Subcutaneous adipose tissue (tissue), 4 donors: Measurements from ENCODE around the gene MAD2L2. TPM values are rescaled to one million over a fixed set of nuclear protein-coding genes. Genes with fewer than 3 reads are reported as not detected.

ENCODE experiments used
- total RNA-seq, 4 donors: library from RNA; depleted of rRNA; stranded (reverse); fragments of >200 nt; gene quantifications; one replicate each; pipeline ENCODE4 v1.1.0, GENCODE V29; 2016
- TF ChIP-seq, protein P1 (sequence below): fragments of 450-650 bp; IDR thresholded peaks from one replicate; pipeline ENCODE4 v1.5.1; 2016; ENCODE audit warnings: low read depth, mild to moderate bottlenecking, control low read depth, antibody characterized with exemption, moderate library complexity

MAD2L2 gene
- total RNA-seq, 4 donors from 2014 or later: 20.5 to 44.5 (median 25.8) TPM

DNA sequence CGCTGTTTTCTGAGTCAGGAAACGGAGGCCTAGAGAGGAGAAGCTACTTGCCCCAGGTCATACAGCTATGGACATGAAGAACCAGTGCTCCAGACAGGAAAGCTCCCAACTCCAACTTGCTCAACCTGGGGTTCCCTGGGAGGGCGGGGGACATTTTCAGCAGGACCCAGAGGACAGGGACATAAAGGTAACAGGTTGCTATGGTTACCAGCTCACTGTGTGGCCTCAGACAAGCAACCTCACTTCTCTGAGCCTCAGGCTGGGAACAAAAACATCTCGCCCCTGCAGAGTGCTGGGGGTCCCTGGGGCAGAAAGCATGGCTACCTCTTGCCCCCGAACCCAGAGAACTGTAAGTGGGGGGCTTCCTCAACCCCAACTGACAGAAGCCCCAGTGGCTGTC, 42.8 kb downstream of the MAD2L2 start:
- TF ChIP-seq, protein P1, sequence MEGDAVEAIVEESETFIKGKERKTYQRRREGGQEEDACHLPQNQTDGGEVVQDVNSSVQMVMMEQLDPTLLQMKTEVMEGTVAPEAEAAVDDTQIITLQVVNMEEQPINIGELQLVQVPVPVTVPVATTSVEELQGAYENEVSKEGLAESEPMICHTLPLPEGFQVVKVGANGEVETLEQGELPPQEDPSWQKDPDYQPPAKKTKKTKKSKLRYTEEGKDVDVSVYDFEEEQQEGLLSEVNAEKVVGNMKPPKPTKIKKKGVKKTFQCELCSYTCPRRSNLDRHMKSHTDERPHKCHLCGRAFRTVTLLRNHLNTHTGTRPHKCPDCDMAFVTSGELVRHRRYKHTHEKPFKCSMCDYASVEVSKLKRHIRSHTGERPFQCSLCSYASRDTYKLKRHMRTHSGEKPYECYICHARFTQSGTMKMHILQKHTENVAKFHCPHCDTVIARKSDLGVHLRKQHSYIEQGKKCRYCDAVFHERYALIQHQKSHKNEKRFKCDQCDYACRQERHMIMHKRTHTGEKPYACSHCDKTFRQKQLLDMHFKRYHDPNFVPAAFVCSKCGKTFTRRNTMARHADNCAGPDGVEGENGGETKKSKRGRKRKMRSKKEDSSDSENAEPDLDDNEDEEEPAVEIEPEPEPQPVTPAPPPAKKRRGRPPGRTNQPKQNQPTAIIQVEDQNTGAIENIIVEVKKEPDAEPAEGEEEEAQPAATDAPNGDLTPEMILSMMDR: no peak

DNA sequence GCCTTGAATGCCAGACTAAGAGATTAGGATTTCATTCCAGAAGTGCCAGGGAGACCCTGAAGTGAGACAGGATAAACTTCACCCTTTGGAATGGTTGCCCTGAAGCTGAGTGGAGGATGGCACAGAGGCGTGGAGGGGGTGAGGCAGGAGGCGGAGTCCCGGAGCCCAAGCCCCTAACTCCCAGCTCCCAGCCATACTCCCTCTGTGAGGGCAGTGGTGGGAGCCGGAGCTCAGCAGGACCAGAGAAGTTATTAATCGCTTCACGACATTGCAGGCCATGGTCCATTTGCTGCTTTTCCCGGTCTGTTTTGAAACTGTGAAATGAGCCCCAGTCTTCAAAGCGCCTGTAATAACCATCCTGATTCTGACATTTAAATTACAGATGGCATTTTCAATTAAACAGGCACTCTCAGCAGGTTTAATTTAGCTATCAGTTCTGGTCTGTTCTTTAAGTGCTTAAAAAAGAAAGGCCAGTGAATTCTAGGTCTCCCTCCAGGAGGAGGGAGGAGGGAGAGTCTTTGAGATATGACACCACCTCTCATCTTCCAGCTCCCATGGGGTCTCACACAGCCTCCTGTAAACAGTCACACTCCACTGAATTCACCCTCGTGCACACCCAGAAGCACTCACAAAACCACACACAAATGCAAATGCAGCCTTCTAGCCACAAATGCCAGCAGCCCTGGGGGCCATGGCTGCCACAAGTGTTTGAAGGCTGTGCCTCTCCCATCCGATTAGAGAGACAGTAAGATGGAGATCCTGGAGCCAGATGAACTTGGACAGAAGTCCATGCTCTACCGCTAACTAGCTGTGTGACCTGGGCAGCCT, 46.4 kb downstream of the MAD2L2 start:
- TF ChIP-seq, protein P1: no peak

DNA sequence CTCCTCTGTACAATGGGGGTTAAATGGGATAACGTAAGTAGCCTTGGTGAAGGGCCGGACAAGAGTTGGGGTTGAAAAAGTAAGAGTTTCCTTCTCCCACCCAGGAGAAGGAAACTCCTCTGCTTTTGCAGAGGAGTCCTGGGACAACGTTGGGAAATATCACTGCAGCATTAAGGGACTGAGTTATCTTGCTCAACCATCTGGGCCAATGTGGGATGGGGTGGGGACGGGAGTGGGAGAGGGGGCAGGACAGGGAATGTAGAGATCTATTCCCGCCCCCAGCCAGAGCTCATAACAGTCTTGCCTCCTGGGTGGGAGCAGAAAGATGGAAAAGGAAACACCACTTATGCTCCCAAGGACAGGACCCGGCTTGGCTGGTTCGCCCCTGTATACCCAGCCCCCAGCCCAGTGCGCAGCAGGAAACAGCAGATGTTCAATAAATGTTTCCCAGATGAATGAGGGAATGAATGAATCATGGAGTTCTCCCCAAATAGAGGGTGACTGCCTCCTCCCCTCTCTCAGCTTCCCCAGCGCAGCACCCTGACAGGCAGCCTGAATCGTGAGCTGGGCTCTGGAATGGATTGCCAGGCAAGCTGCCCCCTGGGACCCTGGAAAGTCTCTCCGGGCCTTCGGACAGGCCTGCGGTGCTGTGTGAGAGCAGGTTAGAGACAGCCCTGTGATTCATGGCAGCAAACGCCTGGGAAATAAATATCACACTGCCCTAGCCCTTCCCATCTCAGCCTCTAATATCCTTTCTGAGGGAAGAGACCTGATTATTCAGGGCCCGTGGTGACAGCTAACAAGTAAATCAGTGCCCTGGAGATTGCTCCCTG, 51.5 kb downstream of the MAD2L2 start:
- TF ChIP-seq, protein P1: no peak

DNA sequence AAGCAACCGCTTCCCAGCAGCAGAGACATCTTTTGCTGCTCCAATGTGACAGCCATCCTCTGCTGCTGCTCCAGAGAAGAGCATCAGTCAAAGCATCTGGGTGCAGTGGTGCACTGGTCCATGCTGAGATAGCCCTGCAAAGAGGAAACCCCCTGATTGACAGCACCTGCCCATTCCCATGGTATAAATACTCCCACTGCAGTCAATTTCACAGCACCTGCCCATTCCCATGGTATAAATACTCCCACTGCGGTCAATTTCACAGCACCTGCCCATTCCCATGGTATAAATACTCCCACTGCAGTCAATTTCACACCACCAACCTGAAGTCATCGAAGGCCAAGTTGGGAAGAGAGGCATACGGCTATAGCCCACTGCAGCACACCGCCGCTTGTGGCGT, 52.2 kb downstream of the MAD2L2 start:
- TF ChIP-seq, protein P1: no peak

DNA sequence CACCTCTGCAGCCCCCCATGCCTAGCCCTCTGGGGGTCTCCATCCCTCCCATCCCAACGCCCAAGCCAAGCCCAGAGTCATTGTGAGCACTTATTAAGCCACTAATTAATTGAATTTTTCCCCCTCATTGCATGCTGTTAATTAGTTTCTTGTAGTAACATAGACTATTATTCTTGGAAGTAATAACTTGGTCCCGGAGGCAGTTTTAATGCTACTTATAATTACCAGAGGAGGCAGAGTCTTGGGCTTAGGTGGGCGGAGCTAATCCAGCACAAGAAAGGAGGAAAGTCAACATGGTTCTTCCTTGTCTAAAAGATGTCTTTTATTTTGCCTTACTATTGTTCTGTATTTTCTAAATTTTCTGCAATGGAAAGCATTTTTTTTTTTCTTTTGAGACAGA, 54.4 kb downstream of the MAD2L2 start:
- TF ChIP-seq, protein P1: no peak

Other genes with a start within 250 kb of the MAD2L2 start
- not detected for gene DISP3, start 202.0 kb downstream of the MAD2L2 start, total RNA-seq
- gene FBXO2, start 26.7 kb downstream of the MAD2L2 start, total RNA-seq: under 1 TPM in 2 of 4 donors, not detected in 2; 0.22 to 0.51 TPM
- gene FBXO44, start 26.3 kb downstream of the MAD2L2 start, total RNA-seq: 10 to 100 TPM in 1 of 4 donors, 1 to 10 TPM in 3; 6.2 to 13.1 (median 7.8) TPM
- gene FBXO6, start 16.9 kb downstream of the MAD2L2 start, total RNA-seq: 10 to 100 TPM in 3 of 4 donors, 1 to 10 TPM in 1; 8.2 to 16.6 (median 13.5) TPM
- under 1 TPM in 1 of 4 donors, not detected in 3; 0.17 TPM for gene DRAXIN, start 10.6 kb upstream of the MAD2L2 start, total RNA-seq
- 10 to 100 TPM; 22.0 to 82.3 (median 58.3) TPM for gene AGTRAP, start 55.0 kb upstream of the MAD2L2 start, total RNA-seq
- gene C1orf167, start 81.0 kb upstream of the MAD2L2 start, total RNA-seq: 1 to 10 TPM in 1 of 4 donors, under 1 TPM in 1, not detected in 2; 0.17 to 3.9 TPM
- gene MTHFR, start 124.8 kb upstream of the MAD2L2 start, total RNA-seq: 10 to 100 TPM; 13.4 to 38.8 (median 27.7) TPM
- gene CLCN6, start 125.0 kb upstream of the MAD2L2 start, total RNA-seq: 10 to 100 TPM; 14.4 to 21.2 (median 20.5) TPM
- gene NPPA, start 166.6 kb upstream of the MAD2L2 start, total RNA-seq: not detected
- gene NPPB, start 177.8 kb upstream of the MAD2L2 start, total RNA-seq: not detected
- gene KIAA2013, start 245.3 kb upstream of the MAD2L2 start, total RNA-seq: 10 to 100 TPM; 39.0 to 78.6 (median 49.1) TPM